Neural crest cell (in vitro differentiated cells): ENCODE data around the gene TEX9. TPM values are rescaled to one million over a fixed set of nuclear protein-coding genes. Genes with fewer than 3 reads are reported as not detected.
"Not testable (repeated sequence)": the region's sequence is repeated elsewhere in the genome, so short reads cannot be mapped to it uniquely, and the experiment has no call there.

Source experiments
- DNase-seq: peaks from one replicate; pipeline ENCODE4 v3.0.0; 2021; ENCODE audit warnings: low read depth, mixed read lengths, low spot score
- H3K27ac Mint-ChIP-seq: one replicate; pipeline ENCODE4 v1.8.0; 2021; ENCODE audit warnings: mild to moderate bottlenecking, mixed read lengths; ENCODE audit not compliant: unreplicated experiment
- H3K27me3 Mint-ChIP-seq: 2 replicates; pipeline ENCODE4 v1.8.0; 2021; ENCODE audit warnings: low read depth, mild to moderate bottlenecking, mixed read lengths
- H3K36me3 Mint-ChIP-seq: 2 replicates; pipeline ENCODE4 v1.8.0; 2021; ENCODE audit warnings: low read depth, mild to moderate bottlenecking, mixed read lengths
- H3K4me1 Mint-ChIP-seq: 2 replicates; pipeline ENCODE4 v1.8.0; 2021; ENCODE audit warnings: mixed read lengths
- H3K4me3 Mint-ChIP-seq: one replicate; pipeline ENCODE4 v1.8.0; 2021; ENCODE audit warnings: mild to moderate bottlenecking, mixed read lengths
- H3K9me3 Mint-ChIP-seq: 2 replicates; pipeline ENCODE4 v1.8.0; 2021; ENCODE audit warnings: mixed read lengths
- CTCF ChIP-seq: fragments of 200-600 bp; sonication (generic); conservative IDR thresholded peaks from 2 replicates; pipeline ENCODE4 v1.5.0; 2021; ENCODE audit warnings: antibody characterized with exemption, mild to moderate bottlenecking
- total RNA-seq: library from RNA; stranded (reverse); gene quantifications from 2 replicates; pipeline ENCODE4 v1.2.1, GENCODE V29; 2021

TEX9 gene
- total RNA-seq, 1 donor from 2014 or later: 17.9 TPM

DNA sequence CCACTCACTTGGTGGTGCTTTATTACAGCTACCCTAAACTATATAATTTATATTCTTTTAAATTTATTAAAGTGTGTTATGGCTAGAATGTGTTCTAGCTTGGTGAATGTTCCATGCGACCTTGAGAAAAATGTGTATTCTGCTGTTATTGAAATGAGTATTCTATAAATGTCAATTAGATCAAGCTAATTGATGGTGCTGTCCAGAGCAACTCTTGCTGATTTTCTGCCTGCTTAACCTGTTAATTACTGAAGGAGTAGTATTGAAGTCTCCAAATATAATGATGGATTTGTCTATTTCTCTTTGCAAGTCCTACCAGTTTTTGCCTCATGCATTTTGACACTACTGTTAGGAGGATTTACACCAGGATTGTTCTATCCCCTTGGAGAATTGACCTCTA lies 3.2 kb upstream of the TEX9 start:
- H3K27me3 Mint-ChIP-seq: no peaks in the 10 kb centered on the region
- peaks cover 12% of the 10 kb centered on the region for H3K9me3 Mint-ChIP-seq
- no peak overlapping the region for H3K4me3 Mint-ChIP-seq
- peaks cover 18% of the 10 kb centered on the region for H3K4me1 Mint-ChIP-seq
- no peak for DNase-seq
- TF ChIP-seq CTCF: no peak
- no peak overlapping the region for H3K27ac Mint-ChIP-seq
- H3K36me3 Mint-ChIP-seq: no peaks in the 10 kb centered on the region

DNA sequence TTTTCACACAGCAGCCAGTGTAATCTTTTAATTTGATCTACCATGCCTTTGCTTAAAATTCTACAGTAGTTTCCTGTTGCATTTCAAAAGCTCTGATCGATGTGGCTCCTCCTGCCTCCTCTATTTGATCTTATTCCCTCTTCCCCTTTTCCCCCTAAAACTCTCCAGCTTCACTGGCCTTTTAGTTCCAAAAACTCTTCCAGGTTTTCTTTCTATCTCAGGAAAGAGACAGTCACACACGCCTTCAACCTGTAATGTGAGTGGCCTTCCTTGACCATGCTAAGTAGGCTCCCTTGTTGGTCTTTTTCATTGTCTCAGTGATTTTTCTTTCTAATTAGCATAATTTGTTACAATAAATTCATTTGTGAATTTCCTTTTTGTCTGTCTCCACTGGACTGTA lies 985 bp downstream of the TEX9 start:
- no peak for DNase-seq
- TF ChIP-seq CTCF: no peak
- Mint-ChIP-seq H3K36me3 (no peaks in the 10 kb centered on the region), H3K4me1 (peaks cover 34% of the 10 kb centered on the region), H3K27me3 (no peaks in the 10 kb centered on the region), H3K4me3 (peak overlapping the region; percentile 97), H3K9me3 (peaks cover 10% of the 10 kb centered on the region), H3K27ac (no peak overlapping the region)

GRCh38 chr15:56367156-56367555 lies 1.9 kb downstream of the TEX9 start:
- Mint-ChIP-seq H3K4me3 (peak overlapping the region; percentile 20), H3K27me3 (no peaks in the 10 kb centered on the region), H3K4me1 (peaks cover 34% of the 10 kb centered on the region), H3K27ac (no peak overlapping the region), H3K9me3 (peaks cover 5% of the 10 kb centered on the region), H3K36me3 (no peaks in the 10 kb centered on the region)
- DNase-seq: no peak
- no peak for TF ChIP-seq CTCF

DNA sequence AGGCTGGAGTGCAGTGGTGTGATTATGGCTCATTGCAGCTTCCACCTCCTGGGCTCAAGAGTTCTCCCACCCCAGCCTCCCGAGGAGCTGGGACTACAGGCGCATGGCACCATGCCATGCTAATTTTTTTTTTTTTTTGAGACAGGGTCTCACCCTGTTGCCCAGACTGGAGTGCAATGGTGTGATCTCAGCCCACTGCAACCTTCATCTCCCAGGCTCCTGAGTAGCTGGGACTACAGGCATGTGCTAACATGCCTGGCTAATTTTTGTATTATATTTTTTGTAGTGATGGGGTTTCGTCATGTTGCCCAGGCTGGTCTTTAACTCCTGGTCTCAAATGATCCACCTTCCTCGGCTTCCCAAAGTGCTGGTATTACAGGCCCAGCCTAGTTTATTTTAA lies 4.0 kb downstream of the TEX9 start:
- Mint-ChIP-seq H3K9me3 (no peaks in the 10 kb centered on the region), H3K36me3 (no peaks in the 10 kb centered on the region), H3K4me3 (no peak overlapping the region), H3K4me1 (peaks cover 34% of the 10 kb centered on the region), H3K27ac (no peak overlapping the region), H3K27me3 (no peaks in the 10 kb centered on the region)
- TF ChIP-seq CTCF: no peak
- DNase-seq: no peak

DNA sequence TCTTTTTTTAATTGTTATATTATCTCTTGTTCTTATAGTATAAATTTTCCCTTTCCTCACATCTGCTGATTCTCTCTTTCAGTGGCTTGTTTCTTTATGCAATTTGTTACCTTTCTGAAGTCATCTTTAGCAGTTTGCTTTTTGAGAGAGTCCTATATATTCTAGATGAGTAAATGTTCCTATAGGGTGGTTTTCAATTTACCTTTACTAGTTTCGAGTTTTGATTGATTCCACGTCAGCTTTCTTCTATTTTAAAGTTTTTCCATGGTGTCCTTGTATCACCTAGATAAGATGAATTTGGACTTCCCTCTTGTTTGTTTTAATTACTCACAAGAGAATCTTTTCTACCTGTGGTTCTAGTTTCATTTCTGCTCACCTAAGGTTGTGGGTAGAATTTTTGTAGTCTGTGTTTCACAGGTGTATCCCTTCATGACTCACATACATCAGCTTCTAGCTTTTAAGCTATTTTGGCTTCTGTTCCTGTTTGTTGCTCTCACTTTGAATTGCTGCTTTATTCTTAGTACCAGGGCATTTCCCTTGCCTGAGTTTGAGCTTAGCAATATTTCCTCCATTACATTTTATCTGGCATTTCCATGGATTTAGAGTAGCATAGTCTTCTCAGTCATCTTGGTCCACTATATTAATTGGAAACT lies 6.4 kb downstream of the TEX9 start:
- no peak for TF ChIP-seq CTCF
- Mint-ChIP-seq H3K4me3 (no peak overlapping the region), H3K9me3 (peaks cover 6% of the 10 kb centered on the region), H3K4me1 (peaks cover 17% of the 10 kb centered on the region), H3K27ac (no peak overlapping the region), H3K27me3 (no peaks in the 10 kb centered on the region), H3K36me3 (peaks cover 11% of the 10 kb centered on the region)
- no peak for DNase-seq

DNA sequence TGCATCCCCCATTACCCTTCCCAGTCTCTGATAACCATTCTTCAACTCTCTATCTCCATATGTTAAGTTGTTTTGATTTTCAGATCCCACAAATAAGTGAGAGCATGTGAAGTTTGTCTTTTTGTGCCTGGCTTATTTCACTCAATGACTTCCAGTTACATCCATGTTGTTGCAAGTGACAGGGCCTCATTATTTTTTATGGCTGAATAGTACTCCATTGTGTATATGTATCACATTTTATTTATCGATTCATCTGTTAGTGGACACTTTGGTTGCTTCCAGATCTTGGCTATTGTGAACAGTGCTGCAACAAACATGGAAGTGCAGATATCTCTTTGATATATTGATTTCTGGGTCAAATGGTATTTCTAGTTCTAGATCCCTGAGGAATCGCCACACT lies 9.5 kb downstream of the TEX9 start:
- not testable (repeated sequence) for H3K27me3 Mint-ChIP-seq, DNase-seq, H3K4me3 Mint-ChIP-seq, H3K4me1 Mint-ChIP-seq, H3K27ac Mint-ChIP-seq
- Mint-ChIP-seq H3K9me3 (peaks cover 22% of the 10 kb centered on the region), H3K36me3 (peaks cover 38% of the 10 kb centered on the region)

- H3K4me1 Mint-ChIP-seq, DNase-seq, H3K27ac Mint-ChIP-seq, H3K27me3 Mint-ChIP-seq, H3K4me3 Mint-ChIP-seq: not testable (repeated sequence)
- H3K9me3 Mint-ChIP-seq: peaks cover 22% of the 10 kb centered on the region
- peaks cover 52% of the 10 kb centered on the region for H3K36me3 Mint-ChIP-seq
Observed at GRCh38 chr15:56377822-56378221, 12.6 kb downstream of the TEX9 start.
